Right lobe of liver (tissue), 4 donors: ENCODE data around the gene OR11A1.

ENCODE experiments used
- POLR2A ChIP-seq: fragments of 450-650 bp; IDR thresholded peaks from one replicate; pipeline ENCODE4 v1.6.1; 2017; ENCODE audit warnings: antibody characterized with exemption, mild to moderate bottlenecking
- TF ChIP-seq, protein P1 (sequence below), 4 donors: fragments of 200-600 bp in 3 of 4; fragments of 450-650 bp in 1 of 4; IDR thresholded peaks; one replicate each; pipeline versions ENCODE4 v1.5.1 to v1.8.0; 2016 to 2022; ENCODE audit warnings: antibody characterized with exemption in 4 of 4, mild to moderate bottlenecking in 2 of 4
- donor health status: DM: no; HTN: no; CAD: no.
- donor health status: DM: no; HTN: no; CAD: no.
- donor health status: DM: no; HTN: yes; CAD: no.

DNA sequence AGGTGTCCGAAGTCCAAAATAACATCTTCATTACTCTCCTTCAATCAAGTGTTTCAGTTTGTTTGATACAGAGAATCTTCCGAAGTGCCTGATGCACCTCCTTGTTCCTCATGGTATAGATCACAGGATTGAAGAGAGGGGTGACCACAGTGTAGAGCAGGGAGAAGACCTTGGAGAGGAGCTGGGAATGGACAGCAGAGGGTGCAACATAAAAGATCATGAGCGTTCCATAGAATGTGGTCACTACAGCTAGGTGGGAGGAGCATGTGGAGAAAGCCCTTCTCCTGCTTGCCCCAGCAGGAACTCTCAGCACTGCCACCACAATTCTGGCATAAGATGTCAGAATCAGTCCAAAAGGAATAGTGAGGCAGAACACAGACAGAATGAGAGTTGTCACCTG is 30.2 kb downstream of the OR11A1 start:
- TF ChIP-seq, protein P1, sequence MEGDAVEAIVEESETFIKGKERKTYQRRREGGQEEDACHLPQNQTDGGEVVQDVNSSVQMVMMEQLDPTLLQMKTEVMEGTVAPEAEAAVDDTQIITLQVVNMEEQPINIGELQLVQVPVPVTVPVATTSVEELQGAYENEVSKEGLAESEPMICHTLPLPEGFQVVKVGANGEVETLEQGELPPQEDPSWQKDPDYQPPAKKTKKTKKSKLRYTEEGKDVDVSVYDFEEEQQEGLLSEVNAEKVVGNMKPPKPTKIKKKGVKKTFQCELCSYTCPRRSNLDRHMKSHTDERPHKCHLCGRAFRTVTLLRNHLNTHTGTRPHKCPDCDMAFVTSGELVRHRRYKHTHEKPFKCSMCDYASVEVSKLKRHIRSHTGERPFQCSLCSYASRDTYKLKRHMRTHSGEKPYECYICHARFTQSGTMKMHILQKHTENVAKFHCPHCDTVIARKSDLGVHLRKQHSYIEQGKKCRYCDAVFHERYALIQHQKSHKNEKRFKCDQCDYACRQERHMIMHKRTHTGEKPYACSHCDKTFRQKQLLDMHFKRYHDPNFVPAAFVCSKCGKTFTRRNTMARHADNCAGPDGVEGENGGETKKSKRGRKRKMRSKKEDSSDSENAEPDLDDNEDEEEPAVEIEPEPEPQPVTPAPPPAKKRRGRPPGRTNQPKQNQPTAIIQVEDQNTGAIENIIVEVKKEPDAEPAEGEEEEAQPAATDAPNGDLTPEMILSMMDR (IDR thresholded peaks at IDR 0.05) = no peak
- TF ChIP-seq POLR2A = no peak
